HK-2 (cell line): ENCODE data around the gene STEAP1B.
"Not testable (repeated sequence)": the region's sequence is repeated elsewhere in the genome, so short reads cannot be mapped to it uniquely, and the experiment has no call there.

Experiments
- DNase-seq: peaks from one replicate; pipeline ENCODE4 v3.0.0-alpha.2; 2018; ENCODE audit not compliant: unreplicated experiment

Gene STEAP1B

DNA sequence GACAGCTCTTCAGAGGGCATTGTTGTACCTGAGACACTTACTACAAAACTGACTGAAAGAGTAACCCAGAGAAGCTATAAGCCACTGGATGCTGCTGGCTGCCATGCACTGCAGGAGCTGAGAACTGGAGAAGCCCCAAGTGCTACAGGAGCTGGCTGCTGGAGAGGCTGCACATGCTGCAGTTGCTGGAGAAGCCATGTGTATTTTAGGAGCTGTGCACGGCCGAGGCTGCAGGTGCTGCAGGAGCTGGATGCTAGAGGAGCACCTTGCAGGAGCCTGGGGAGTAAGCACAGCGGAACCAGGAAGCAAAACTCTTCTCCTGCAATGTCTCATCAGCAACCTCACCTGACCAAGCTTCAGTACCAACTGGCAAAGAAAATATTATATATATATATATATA is 45.5 kb downstream of the STEAP1B start:
- DNase-seq: no peak

- no peak for DNase-seq
Measured at GRCh38 chr7:22452960-22453558, 46.9 kb downstream of the STEAP1B start.

GRCh38 chr7:22452142-22452959 is 47.6 kb downstream of the STEAP1B start:
- DNase-seq: no peak

GRCh38 chr7:22450013-22450412 is 50.0 kb downstream of the STEAP1B start:
- not testable (repeated sequence) for DNase-seq

DNA sequence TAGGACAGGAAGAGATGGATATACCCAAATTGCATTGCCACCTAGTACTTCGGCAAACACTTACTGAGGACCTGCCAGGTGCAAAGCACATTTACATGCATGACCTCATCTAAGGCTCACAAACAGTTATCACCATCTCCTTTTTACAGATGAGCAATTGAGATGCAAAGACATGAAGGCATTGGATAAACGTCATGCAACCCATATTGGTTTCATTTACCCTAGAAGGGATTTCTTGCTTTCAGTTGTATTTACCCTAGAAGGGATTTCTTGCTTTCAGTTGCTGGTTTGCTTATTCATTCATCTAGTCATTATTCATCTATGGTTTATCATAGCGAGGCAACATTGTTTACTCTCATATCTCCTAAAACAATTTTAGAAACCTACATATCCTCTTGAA is 52.2 kb downstream of the STEAP1B start:
- DNase-seq: no peak

DNA sequence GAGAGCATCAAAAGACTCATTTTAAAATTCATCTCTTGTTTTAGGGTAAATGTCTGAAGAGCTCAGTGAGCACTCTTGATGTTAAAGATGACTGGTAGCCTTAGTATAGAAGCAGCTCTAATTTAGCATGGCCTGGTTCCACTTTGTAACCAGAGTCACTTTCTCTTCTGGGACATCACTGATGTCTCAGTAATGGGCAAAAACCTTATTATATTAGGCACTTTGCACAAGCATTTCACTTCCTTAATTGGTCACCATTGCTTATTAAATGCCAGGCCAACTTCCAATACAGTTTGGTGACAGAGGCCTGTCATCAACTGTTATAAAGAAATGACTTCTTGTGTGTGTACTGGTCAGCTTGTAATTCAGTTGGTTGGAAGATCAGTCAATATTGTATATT is 53.0 kb downstream of the STEAP1B start:
- no peak for DNase-seq

- DNase-seq: no peak
Measured at GRCh38 chr7:22445853-22446252, 54.1 kb downstream of the STEAP1B start.

- DNase-seq: no peak
Measured at GRCh38 chr7:22445140-22445743, 54.7 kb downstream of the STEAP1B start.

DNA sequence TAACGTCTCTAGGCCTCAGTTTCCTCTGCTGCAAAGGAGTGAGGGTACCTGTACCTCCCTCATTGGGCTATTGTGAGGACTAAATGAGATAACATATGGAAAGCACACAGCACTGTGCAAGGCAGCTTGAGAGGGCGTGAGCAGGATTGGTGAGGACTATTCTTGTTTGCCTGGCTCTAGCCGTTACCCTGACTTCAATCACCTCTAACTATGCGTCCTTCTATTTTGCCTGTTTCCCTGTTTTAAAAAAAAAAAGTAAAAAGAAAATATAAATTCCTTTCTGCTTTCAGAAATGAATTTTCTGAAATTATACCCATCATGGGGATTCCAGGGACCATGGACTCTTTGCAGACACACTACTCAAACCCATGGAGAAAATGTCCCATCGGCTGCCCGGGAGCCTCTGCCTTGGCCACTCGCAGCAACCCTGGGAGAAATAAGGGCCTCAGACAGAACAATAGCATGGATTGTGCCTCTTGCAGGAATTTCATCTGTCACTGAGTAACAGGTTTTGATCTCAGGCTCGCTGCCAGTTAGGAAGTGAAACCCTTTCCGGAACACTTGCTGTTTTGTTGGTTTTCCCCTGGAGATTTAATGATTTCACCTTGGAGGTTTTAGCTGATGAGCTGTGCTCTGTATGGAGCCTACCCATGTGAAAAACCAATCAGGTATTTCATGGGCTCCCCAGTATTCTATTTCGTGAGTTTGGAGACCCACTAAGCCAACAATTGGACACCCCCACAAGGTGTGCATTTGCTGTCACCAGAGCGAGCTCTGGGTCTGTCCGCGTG is 55.6 kb downstream of the STEAP1B start:
- no peak for DNase-seq

DNA sequence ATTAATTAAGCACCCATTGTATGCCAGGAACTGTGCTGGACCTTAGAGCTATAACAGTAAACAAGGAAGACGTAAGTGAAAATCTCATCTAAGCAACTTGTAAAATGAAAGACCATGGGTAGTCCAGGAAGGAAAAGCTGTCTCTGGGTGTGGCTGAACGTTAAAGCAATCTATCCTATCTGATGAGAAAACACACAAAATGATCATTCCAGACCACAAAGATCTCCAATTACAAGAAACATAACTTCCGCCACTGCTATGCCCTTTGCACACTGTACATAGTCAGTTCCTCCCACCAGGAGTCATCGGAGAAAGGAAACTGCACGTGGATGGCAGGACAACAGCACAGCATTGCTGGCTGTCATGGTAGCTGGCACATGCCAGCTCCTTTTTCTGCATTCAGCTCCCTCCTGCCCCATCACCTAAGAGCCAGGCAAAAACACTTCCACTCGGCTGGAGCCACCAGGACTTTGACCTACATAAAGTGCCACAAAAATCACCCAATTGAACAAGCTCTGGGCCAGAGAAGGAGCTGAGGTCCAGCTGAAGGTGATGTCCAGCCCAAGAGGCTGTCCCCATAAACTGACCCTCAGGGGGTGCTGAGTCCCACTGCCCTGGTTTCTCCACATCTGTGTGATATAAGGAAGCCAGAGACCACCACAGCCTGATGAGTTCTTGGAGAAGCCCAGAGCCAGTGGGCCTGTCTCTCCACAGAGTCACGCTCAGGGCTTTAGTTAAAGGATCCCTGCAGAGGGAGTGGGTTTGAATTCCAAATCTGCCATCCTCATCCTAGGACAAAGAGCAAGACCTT is 56.4 kb downstream of the STEAP1B start:
- no peak for DNase-seq

DNA sequence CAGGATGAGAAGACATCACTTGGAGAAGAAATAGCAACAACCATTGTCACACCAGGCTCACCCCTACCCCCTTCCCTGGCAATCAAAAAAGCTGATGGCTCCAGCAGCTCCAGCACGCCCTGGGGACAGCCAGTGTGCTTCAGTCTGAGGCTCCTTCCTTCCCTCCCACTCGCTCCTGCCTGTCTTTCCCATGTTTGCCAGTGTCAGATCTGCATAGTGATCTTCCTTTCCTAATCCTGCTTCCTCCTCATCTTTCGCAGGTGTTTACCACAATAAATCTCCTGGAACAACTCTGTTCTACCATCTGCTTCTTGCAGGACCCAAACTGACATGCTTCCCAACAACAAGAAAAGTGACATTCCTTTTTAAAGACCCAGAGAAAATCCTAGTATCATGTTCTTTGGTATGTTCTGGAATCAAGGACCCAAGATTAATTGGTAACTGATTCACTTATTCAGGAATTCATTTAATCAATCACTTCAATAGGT is 57.1 kb downstream of the STEAP1B start:
- no peak for DNase-seq

GRCh38 chr7:22442187-22442881 is 57.7 kb downstream of the STEAP1B start:
- no peak for DNase-seq

GRCh38 chr7:22441157-22441556 is 58.8 kb downstream of the STEAP1B start:
- DNase-seq: no peak

- no peak for DNase-seq
Measured at GRCh38 chr7:22438994-22439393, 61.0 kb downstream of the STEAP1B start.

GRCh38 chr7:22436552-22436951 is 63.4 kb downstream of the STEAP1B start:
- not testable (repeated sequence) for DNase-seq

DNA sequence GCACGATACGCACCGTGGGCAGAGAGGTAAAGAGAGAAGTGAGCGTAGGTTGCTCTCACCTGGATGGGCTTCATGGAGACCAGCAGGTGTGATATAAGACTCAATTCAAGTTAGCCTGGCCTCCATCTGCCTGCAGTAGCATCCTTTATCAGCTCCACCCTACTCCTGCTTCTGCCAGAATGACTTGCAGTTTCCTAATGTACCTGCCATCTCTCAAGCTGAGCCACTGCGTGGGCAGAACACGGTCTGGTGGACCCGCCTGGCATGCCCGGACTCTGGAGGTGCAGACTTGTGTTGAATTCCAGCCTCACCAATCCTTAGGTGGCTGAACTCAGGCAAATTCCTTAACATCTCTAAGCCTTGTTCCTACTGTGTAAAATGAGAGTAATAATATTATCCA is 64.3 kb downstream of the STEAP1B start:
- no peak for DNase-seq

DNA sequence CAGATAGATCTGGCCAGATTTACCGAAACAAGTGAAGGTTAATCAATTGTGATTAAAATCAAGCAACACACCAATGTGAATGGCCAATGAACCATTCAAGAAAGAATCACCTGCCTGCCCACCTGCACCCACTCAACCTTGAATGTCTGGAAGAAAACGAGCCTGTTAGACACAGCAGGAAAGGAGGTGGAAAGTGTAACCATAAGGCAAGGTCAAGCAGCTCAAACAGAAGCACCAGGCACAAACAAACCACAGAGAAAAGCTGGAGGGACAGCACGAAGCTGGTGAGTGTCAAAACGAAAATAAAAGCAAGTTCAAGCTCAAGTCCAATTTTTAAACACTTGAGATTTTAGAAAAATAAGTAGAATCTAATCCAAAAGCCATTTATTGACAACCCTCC is 64.9 kb downstream of the STEAP1B start:
- no peak for DNase-seq

DNA sequence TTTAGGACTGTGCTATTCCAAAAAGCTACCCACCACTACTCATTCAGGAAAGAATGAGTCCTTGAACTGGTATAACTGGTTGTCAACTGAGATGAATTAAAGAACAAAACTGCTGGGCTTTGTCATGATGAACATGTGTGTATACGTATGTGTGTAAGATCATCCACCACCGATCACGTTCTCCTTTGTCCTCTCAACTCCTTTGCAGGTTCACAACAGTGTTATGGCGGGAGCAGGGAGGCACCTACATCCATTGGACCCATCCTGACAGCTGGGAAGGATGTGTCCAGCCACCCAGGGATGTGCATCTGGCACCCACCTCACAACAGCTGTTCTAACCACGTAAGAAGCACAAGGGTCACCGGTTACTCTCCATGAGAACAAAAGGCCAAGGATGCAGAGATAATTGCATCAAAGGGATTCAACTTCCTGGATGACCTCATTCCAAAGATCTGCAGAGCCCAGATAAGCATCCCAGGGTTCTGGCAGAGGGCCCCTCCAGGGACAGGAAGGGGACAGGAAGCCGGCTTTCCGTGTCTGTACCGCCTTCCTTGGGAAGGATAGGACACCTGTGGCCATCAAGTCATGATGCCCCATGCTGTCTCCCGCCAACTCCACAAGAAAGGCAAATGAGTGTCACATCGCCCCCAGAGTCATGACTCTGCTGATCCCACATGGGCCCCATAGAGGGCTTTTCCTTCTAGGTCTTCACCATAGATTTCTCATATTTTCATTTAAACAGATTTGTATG is 66.1 kb downstream of the STEAP1B start:
- DNase-seq: no peak

DNA sequence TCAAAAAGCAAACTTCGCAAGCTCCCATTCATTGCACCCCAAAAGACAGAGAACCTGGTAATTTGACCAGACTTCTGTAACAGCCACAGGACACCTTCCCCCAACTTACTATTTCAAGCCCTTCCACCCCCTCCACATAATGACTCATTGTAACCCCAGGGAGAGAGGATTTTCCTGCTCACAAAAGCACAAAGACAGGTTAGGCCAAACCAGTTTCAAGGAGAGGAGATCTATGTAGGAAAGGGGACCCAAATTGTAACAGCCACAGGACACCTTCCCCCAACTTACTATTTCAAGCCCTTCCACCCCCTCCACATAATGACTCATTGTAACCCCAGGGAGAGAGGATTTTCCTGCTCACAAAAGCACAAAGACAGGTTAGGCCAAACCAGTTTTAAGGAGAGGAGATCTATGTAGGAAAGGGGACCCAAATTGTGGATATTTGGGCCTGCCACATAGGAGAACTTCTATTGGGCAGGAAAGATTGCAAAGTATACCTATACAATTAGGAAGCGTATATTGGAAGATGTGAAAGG is 66.8 kb downstream of the STEAP1B start:
- not testable (repeated sequence) for DNase-seq
